Activated CD8-positive, alpha-beta T cell treated with anti-CD3 and anti-CD28 coated beads for 36 hours (primary cell): Measurements from ENCODE around the gene OTX2. TPM values are rescaled to one million over a fixed set of nuclear protein-coding genes. Genes with fewer than 3 reads are reported as not detected.

Experiments used
- ATAC-seq: fragments of 200-7000 bp; cut with Tn5 transposase; one replicate; pipeline ENCODE4 v1.10.0; 2021; ENCODE audit warnings: mild to moderate bottlenecking, moderate library complexity
- CTCF ChIA-PET: fragments of 350-600 bp; sonication (Branson Sonifier 250); formaldehyde crosslinking; loops from one replicate; lab custom pipeline; 2021; ENCODE audit warnings: antibody characterized with exemption; lab: Charles Lee
- POLR2A ChIA-PET: fragments of 350-600 bp; sonication (Branson Sonifier 250); formaldehyde crosslinking; loops from one replicate; lab custom pipeline; 2021; ENCODE audit warnings: antibody characterized with exemption; lab: Charles Lee
- DNase-seq: peaks from one replicate; pipeline ENCODE4 v3.0.0-alpha.2; 2020
- H3K27ac Mint-ChIP-seq: one replicate; pipeline ENCODE4 v1.8.0; 2021; ENCODE audit warnings: mild to moderate bottlenecking, mixed read lengths
- H3K27me3 Mint-ChIP-seq: one replicate; pipeline ENCODE4 v1.8.0; 2021; ENCODE audit warnings: mixed read lengths
- H3K36me3 Mint-ChIP-seq: one replicate; pipeline ENCODE4 v1.8.0; 2021; ENCODE audit warnings: low read depth, mixed read lengths
- H3K4me1 Mint-ChIP-seq: one replicate; pipeline ENCODE4 v1.8.0; 2021; ENCODE audit warnings: low read depth, mixed read lengths
- H3K4me3 Mint-ChIP-seq: one replicate; pipeline ENCODE4 v1.8.0; 2021; ENCODE audit warnings: mild to moderate bottlenecking, moderate library complexity, mixed read lengths
- H3K9me3 Mint-ChIP-seq: one replicate; pipeline ENCODE4 v1.8.0; 2021; ENCODE audit warnings: mixed read lengths
- CTCF ChIP-seq: fragments of 200-600 bp; IDR thresholded peaks from one replicate; pipeline ENCODE4 v1.8.0; 2022; ENCODE audit warnings: antibody characterized with exemption, mild to moderate bottlenecking
- intact Hi-C: fragments of 100-400 bp; cut with micrococcal nuclease; formaldehyde crosslinking; loops from one replicate; pipeline ENCODE4 v1.10.0; 2022
- total RNA-seq, 2 experiments: library from RNA; stranded (reverse); gene quantifications; one replicate each; pipeline ENCODE4 v1.2.3, GENCODE V29; 2021

The OTX2 gene
- total RNA-seq, 2 experiments from 2014 or later = not detected

- intact Hi-C loops = no loop called here
- ChIA-PET CTCF (no interaction called here), POLR2A (no interaction called here)
- Mint-ChIP-seq H3K27ac (no peak overlapping the region), H3K4me1 (no peaks in the 10 kb centered on the region), H3K36me3 (no peaks in the 10 kb centered on the region), H3K9me3 (no peaks in the 10 kb centered on the region), H3K27me3 (peaks cover 25% of the 10 kb centered on the region), H3K4me3 (no peak overlapping the region)
- TF ChIP-seq CTCF = no peak
- no peak for ATAC-seq
- no peak for DNase-seq
Measured at GRCh38 chr14:56787530-56787929, 22.7 kb downstream of the OTX2 start.

GRCh38 chr14:56782711-56783110 lies 27.6 kb downstream of the OTX2 start:
- H3K27me3 Mint-ChIP-seq = peaks cover 13% of the 10 kb centered on the region
- H3K4me3 Mint-ChIP-seq = no peak overlapping the region
- TF ChIP-seq CTCF = no peak
- intact Hi-C loops = no loop called here
- no peaks in the 10 kb centered on the region for H3K36me3 Mint-ChIP-seq
- CTCF ChIA-PET = no interaction called here
- ATAC-seq (no peak), DNase-seq (no peak)
- POLR2A ChIA-PET = no interaction called here
- no peak overlapping the region for H3K27ac Mint-ChIP-seq
- no peaks in the 10 kb centered on the region for H3K9me3 Mint-ChIP-seq
- no peaks in the 10 kb centered on the region for H3K4me1 Mint-ChIP-seq

- Mint-ChIP-seq H3K4me3 (no peak overlapping the region), H3K27me3 (peaks cover 5% of the 10 kb centered on the region), H3K36me3 (no peaks in the 10 kb centered on the region), H3K4me1 (no peaks in the 10 kb centered on the region), H3K27ac (no peak overlapping the region), H3K9me3 (no peaks in the 10 kb centered on the region)
- no peak for TF ChIP-seq CTCF
- intact Hi-C loops = no loop called here
- ATAC-seq (no peak), DNase-seq (no peak)
- CTCF ChIA-PET = interaction anchor here (1.1 kb wide), 1 partner anchor 15 kb away, joined by 3 read pairs; no protein-coding TSS in a partner anchor
- POLR2A ChIA-PET = no interaction called here
Measured at GRCh38 chr14:56774503-56774902, 35.8 kb downstream of the OTX2 start.

GRCh38 chr14:56770512-56770911 lies 39.8 kb downstream of the OTX2 start:
- no peaks in the 10 kb centered on the region for H3K9me3 Mint-ChIP-seq
- ATAC-seq (no peak), DNase-seq (no peak)
- POLR2A ChIA-PET = no interaction called here
- H3K4me1 Mint-ChIP-seq = no peaks in the 10 kb centered on the region
- intact Hi-C loops = no loop called here
- TF ChIP-seq CTCF = no peak
- no peak overlapping the region for H3K27ac Mint-ChIP-seq
- H3K4me3 Mint-ChIP-seq = no peak overlapping the region
- CTCF ChIA-PET = no interaction called here
- H3K36me3 Mint-ChIP-seq = no peaks in the 10 kb centered on the region
- H3K27me3 Mint-ChIP-seq = peaks cover 4% of the 10 kb centered on the region

GRCh38 chr14:56760164-56760914 lies 49.9 kb downstream of the OTX2 start:
- POLR2A ChIA-PET = interaction anchor here (0.7 kb wide), 1 partner anchor 22 kb away, joined by 3 read pairs; no protein-coding TSS in a partner anchor
- CTCF ChIA-PET = interaction anchor here (0.9 to 1.4 kb wide), 2 partner anchors 13 to 269 kb away, joined by 3 read pairs; no protein-coding TSS in a partner anchor
- no peaks in the 10 kb centered on the region for H3K4me1 Mint-ChIP-seq
- H3K27ac Mint-ChIP-seq = no peak overlapping the region
- H3K9me3 Mint-ChIP-seq = no peaks in the 10 kb centered on the region
- no peaks in the 10 kb centered on the region for H3K36me3 Mint-ChIP-seq
- ATAC-seq = no peak
- intact Hi-C loops = no loop called here
- peaks cover 13% of the 10 kb centered on the region for H3K27me3 Mint-ChIP-seq
- no peak for TF ChIP-seq CTCF
- H3K4me3 Mint-ChIP-seq = no peak overlapping the region
- DNase-seq = no peak
